K562 (cell line): ENCODE data around the gene MAP3K7. TPM values are rescaled to one million over a fixed set of nuclear protein-coding genes. Genes with fewer than 3 reads are reported as not detected.

Source experiments
- ARHGAP35 ChIP-seq: fragments of 450-650 bp; IDR thresholded peaks from 2 replicates; pipeline ENCODE4 v1.6.1; 2018; ENCODE audit not compliant: partially characterized antibody
- BCOR ChIP-seq: fragments of 450-650 bp; IDR thresholded peaks from 2 replicates; pipeline ENCODE4 v1.6.1; 2016
- BRCA1 ChIP-seq, 2 experiments: fragments of 450-650 bp in 1 of 2; sonication (generic) in 1 of 2; formaldehyde crosslinking in 1 of 2; IDR thresholded peaks; 2 replicates each; pipeline versions ENCODE4 v1.5.0 to v1.6.1; 2017 to 2020; ENCODE audit warnings: mild to moderate bottlenecking in 1 of 2, missing genetic modification reagents in 1 of 2
- DDX20 ChIP-seq: fragments of 450-650 bp; IDR thresholded peaks from 2 replicates; pipeline ENCODE4 v1.6.1; 2016; ENCODE audit warnings: missing genetic modification characterization, low read depth, mild to moderate bottlenecking, missing compliant biosample characterization, moderate library complexity
- ELF1 ChIP-seq: fragments of 200-800 bp; sonication (Bioruptor generic); IDR thresholded peaks from 2 replicates; pipeline ENCODE4 v1.6.1; 2016; ENCODE audit warnings: missing genetic modification characterization, missing compliant biosample characterization
- GTF2F1 ChIP-seq: IDR thresholded peaks from 2 replicates; pipeline ENCODE4 v1.6.1; 2011; ENCODE audit warnings: low read depth, low read length, improper control_type of control experiment
- HNRNPK ChIP-seq: fragments of 200-400 bp; formaldehyde crosslinking; IDR thresholded peaks from one replicate; pipeline ENCODE4 v1.6.1; 2018; ENCODE audit warnings: mild to moderate bottlenecking, low read depth, low read length; ENCODE audit not compliant: poor library complexity, severe bottlenecking
- HSF4 ChIP-seq: fragments of 250-450 bp; sonication (Bioruptor Pico); IDR thresholded peaks from 2 replicates; pipeline ENCODE4 v2.1.2; 2022; ENCODE audit warnings: mild to moderate bottlenecking, moderate library complexity, borderline replicate concordance
- KHSRP ChIP-seq: fragments of 450-650 bp; IDR thresholded peaks from 2 replicates; pipeline ENCODE4 v1.6.1; 2017
- L3MBTL2 ChIP-seq: fragments of 450-650 bp; IDR thresholded peaks from 2 replicates; pipeline ENCODE4 v1.6.1; 2016; ENCODE audit warnings: mild to moderate bottlenecking, moderate library complexity
- LEF1 ChIP-seq: fragments of 450-650 bp; IDR thresholded peaks from 2 replicates; pipeline ENCODE4 v1.6.1; 2016; ENCODE audit warnings: mild to moderate bottlenecking
- MCM7 ChIP-seq, 2 experiments: fragments of 450-650 bp; IDR thresholded peaks; 2 replicates each; pipeline ENCODE4 v1.6.1; 2016 to 2018
- MTA1 ChIP-seq: fragments of 450-650 bp; IDR thresholded peaks from 2 replicates; pipeline ENCODE4 v1.6.1; 2017; ENCODE audit warnings: borderline replicate concordance
- MXI1 ChIP-seq: IDR thresholded peaks from 2 replicates; pipeline ENCODE4 v1.6.1; 2011; ENCODE audit warnings: low read depth, mild to moderate bottlenecking, improper control_type of control experiment, low read length
- SAFB2 ChIP-seq: fragments of 200-400 bp; formaldehyde crosslinking; IDR thresholded peaks from 2 replicates; pipeline ENCODE4 v1.6.1; 2018; ENCODE audit warnings: borderline replicate concordance, low read length, low read depth, moderate library complexity; ENCODE audit not compliant: severe bottlenecking
- SLC30A9 ChIP-seq: fragments of 250-450 bp; sonication (Bioruptor Pico); IDR thresholded peaks from 2 replicates; pipeline ENCODE4 v1.8.0; 2022; ENCODE audit warnings: mild to moderate bottlenecking, moderate library complexity
- SMARCB1 ChIP-seq: IDR thresholded peaks from 2 replicates; pipeline ENCODE4 v1.6.1; 2011; ENCODE audit warnings: improper control_type of control experiment, low read depth; ENCODE audit not compliant: insufficient read length
- SUPT5H ChIP-seq: fragments of 450-650 bp; IDR thresholded peaks from 2 replicates; pipeline ENCODE4 v1.6.1; 2016
- ZBTB17 ChIP-seq: fragments of 450-650 bp; formaldehyde crosslinking; IDR thresholded peaks from 2 replicates; pipeline ENCODE4 v1.4.0; 2020; ENCODE audit warnings: mild to moderate bottlenecking
- ZFPM2 ChIP-seq: fragments of 250-450 bp; sonication (Bioruptor Pico); IDR thresholded peaks from 2 replicates; pipeline ENCODE4 v1.5.1; 2022; ENCODE audit warnings: mild to moderate bottlenecking
- ZNF408 ChIP-seq: fragments of 250-450 bp; sonication (Bioruptor Pico); IDR thresholded peaks from 2 replicates; pipeline ENCODE4 v1.4.0; 2020; ENCODE audit warnings: low read depth, mild to moderate bottlenecking, moderate library complexity
- ZSCAN29 ChIP-seq: fragments of 450-650 bp; IDR thresholded peaks from 2 replicates; pipeline ENCODE4 v1.6.1; 2017
- polyA plus RNA-seq, 8 experiments: library from polyadenylated mRNA; depleted of rRNA in 4 of 8; stranded (reverse) in 5 of 8; unstranded in 3 of 8; fragments of >200 nt; fragmentation: Nextera tagmentation in 2 of 8; fragmentation: Illumina TruSeq in 1 of 8; extraction: Ambion mirVana in 2 of 8; extraction: Trizol in 1 of 8; gene quantifications; 2 replicates each; pipeline versions ENCODE4 v1.2.1 to v1.2.3, GENCODE V29; 2011 to 2014; ENCODE audit warnings: inconsistent platforms in 1 of 8, missing spikeins in 1 of 8
- total RNA-seq, 7 experiments: library from RNA; depleted of rRNA in 6 of 7; stranded (reverse); fragments of >200 nt in 6 of 7; fragmentation: Illumina TruSeq in 2 of 7; extraction: Trizol in 2 of 7; gene quantifications; 2 replicates each; pipeline versions ENCODE4 v1.2.1 to v1.2.3, GENCODE V29; 2011 to 2021; ENCODE audit warnings: low replicate concordance in 1 of 7
- TF ChIP-seq, protein P1 (sequence below): fragments of 450-650 bp; IDR thresholded peaks from 2 replicates; pipeline ENCODE4 v1.6.1; 2016; ENCODE audit warnings: antibody characterized with exemption
- TF ChIP-seq, protein P2 (sequence below), 3 experiments: IDR thresholded peaks in 2 of 3; conservative IDR thresholded peaks in 1 of 3; 2 replicates each; pipeline ENCODE4 v1.5.1; 2011 to 2012; ENCODE audit warnings: low read length in 3 of 3, mild to moderate bottlenecking in 3 of 3, control low read depth in 2 of 3, improper control_type of control experiment in 1 of 3, inconsistent platforms in 1 of 3, low read depth in 1 of 3, mixed read lengths in 1 of 3, moderate library complexity in 1 of 3; ENCODE audit not compliant: insufficient read depth in 2 of 3
- TF ChIP-seq, protein P3 (sequence below): sonication (generic); formaldehyde crosslinking; IDR thresholded peaks from 2 replicates; pipeline ENCODE4 v1.8.1; 2023; ENCODE audit warnings: mild to moderate bottlenecking, missing genetic modification reagents
- TF ChIP-seq, protein P4 (sequence below): fragments of 250-450 bp; sonication (Bioruptor Pico); IDR thresholded peaks from 2 replicates; pipeline ENCODE4 v1.5.1; 2021; ENCODE audit warnings: mild to moderate bottlenecking

MAP3K7 gene
- total and polyA plus RNA-seq, 9 of the 15 experiments (the other 6 are each of a cell fraction or from before 2014, with no cell fraction given) = 13.4 to 60.9 (median 34.8) TPM

DNA sequence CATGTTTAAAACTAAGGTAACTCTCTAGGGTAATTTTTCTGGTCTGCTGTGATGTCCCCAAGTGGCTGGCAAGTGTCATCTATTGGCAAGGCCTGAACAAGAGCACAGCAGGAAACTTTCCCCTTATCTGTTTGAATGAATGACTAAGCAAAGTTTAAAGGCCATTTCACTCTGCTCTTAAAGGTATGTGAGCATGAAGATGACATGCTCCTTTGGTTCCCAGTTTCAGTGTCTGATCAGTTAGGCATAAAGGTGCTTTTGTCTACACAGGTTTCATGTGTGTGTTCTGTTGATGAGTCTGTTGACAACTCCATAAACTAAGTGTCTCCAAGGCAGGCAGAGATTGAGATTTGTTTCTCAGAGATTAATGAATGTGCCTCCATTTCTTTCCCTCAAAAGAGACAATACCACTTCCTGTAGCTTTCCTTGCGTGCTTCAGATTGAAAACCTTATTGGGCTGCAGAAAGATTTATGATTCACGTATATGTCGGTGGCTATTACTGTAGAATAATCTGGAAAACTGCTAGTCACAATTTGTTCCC is 83.9 kb downstream of the MAP3K7 start (continued):
- TF ChIP-seq SUPT5H (no peak), SAFB2 (no peak), KHSRP (no peak), ELF1 (tag) (peak; percentile 36; the same call in 1 of the 2 replicates), ZBTB17 (CRISPR knock-in tag) (no peak), HSF4 (CRISPR knock-in tag) (no peak), ARHGAP35 (no peak), MTA1 (peak; percentile 65), SLC30A9 (CRISPR knock-in tag) (no peak), L3MBTL2 (peak; percentile 52), ZSCAN29 (no peak), MCM7 (IDR thresholded peaks at IDR 0.05) (no peak), MXI1 (no peak), BRCA1 (IDR thresholded peaks at IDR 0.05) (no peak), BRCA1 (CRISPR knock-in tag; IDR thresholded peaks at IDR 0.05) (no peak), ZNF408 (CRISPR knock-in tag) (no peak), BCOR (no peak), ZFPM2 (CRISPR knock-in tag) (no peak), HNRNPK (no peak), LEF1 (peak; percentile 80), GTF2F1 (no peak), DDX20 (tag) (no peak), SMARCB1 (no peak)
- TF ChIP-seq, protein P1, sequence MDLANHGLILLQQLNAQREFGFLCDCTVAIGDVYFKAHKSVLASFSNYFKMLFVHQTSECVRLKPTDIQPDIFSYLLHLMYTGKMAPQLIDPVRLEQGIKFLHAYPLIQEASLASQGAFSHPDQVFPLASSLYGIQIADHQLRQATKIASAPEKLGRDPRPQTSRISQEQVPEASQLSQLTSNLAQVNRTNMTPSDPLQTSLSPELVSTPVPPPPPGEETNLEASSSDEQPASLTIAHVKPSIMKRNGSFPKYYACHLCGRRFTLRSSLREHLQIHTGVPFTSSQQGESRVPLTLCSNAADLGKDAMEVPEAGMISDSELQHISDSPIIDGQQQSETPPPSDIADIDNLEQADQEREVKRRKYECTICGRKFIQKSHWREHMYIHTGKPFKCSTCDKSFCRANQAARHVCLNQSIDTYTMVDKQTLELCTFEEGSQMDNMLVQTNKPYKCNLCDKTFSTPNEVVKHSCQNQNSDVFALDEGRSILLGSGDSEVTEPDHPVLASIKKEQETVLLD = no peak
- TF ChIP-seq, protein P2, sequence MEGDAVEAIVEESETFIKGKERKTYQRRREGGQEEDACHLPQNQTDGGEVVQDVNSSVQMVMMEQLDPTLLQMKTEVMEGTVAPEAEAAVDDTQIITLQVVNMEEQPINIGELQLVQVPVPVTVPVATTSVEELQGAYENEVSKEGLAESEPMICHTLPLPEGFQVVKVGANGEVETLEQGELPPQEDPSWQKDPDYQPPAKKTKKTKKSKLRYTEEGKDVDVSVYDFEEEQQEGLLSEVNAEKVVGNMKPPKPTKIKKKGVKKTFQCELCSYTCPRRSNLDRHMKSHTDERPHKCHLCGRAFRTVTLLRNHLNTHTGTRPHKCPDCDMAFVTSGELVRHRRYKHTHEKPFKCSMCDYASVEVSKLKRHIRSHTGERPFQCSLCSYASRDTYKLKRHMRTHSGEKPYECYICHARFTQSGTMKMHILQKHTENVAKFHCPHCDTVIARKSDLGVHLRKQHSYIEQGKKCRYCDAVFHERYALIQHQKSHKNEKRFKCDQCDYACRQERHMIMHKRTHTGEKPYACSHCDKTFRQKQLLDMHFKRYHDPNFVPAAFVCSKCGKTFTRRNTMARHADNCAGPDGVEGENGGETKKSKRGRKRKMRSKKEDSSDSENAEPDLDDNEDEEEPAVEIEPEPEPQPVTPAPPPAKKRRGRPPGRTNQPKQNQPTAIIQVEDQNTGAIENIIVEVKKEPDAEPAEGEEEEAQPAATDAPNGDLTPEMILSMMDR (IDR thresholded peaks at IDR 0.05 in 2 of 3, conservative IDR thresholded peaks at IDR 0.05 in 1 of 3; ENCODE audit: insufficient read depth in 2 of 3, low read depth in 1 of 3, low read length in 3 of 3) = peak in 2 of 3 experiments; percentile 21 to 40; a peak in 1 of 6 replicates
- TF ChIP-seq, protein P3, sequence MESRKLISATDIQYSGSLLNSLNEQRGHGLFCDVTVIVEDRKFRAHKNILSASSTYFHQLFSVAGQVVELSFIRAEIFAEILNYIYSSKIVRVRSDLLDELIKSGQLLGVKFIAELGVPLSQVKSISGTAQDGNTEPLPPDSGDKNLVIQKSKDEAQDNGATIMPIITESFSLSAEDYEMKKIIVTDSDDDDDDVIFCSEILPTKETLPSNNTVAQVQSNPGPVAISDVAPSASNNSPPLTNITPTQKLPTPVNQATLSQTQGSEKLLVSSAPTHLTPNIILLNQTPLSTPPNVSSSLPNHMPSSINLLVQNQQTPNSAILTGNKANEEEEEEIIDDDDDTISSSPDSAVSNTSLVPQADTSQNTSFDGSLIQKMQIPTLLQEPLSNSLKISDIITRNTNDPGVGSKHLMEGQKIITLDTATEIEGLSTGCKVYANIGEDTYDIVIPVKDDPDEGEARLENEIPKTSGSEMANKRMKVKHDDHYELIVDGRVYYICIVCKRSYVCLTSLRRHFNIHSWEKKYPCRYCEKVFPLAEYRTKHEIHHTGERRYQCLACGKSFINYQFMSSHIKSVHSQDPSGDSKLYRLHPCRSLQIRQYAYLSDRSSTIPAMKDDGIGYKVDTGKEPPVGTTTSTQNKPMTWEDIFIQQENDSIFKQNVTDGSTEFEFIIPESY = no peak
- TF ChIP-seq, protein P4, sequence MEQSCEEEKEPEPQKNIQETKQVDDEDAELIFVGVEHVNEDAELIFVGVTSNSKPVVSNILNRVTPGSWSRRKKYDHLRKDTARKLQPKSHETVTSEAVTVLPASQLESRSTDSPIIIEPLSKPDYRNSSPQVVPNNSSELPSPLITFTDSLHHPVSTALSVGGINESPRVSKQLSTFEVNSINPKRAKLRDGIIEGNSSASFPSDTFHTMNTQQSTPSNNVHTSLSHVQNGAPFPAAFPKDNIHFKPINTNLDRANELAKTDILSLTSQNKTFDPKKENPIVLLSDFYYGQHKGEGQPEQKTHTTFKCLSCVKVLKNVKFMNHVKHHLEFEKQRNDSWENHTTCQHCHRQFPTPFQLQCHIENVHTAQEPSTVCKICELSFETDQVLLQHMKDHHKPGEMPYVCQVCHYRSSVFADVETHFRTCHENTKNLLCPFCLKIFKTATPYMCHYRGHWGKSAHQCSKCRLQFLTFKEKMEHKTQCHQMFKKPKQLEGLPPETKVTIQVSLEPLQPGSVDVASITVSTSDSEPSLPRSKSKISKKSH = no peak
